Tibial artery (tissue), 4 donors: Measurements from ENCODE around the gene ITPK1.

Source experiments
- DNase-seq, 2 donors: peaks; one replicate each; pipeline ENCODE4 v3.0.0-alpha.2; 2019
- H3K27ac ChIP-seq, 2 donors: fragments of 200-600 bp; sonication (generic) in 1 of 2; 1 replicate in 1 of 2; 2 replicates in 1 of 2; pipeline ENCODE4 v1.5.1; 2018 to 2019; ENCODE audit warnings: mild to moderate bottlenecking in 1 of 2
- H3K27me3 ChIP-seq, 2 donors: fragments of 200-600 bp; sonication (generic) in 1 of 2; one replicate each; pipeline versions ENCODE4 v1.5.1 to v1.6.0; 2016 to 2019
- H3K36me3 ChIP-seq, 3 donors: fragments of 200-600 bp; sonication (generic) in 2 of 3; one replicate each; pipeline ENCODE4 v1.5.1; 2016 to 2019; ENCODE audit warnings: mild to moderate bottlenecking in 2 of 3
- H3K4me1 ChIP-seq, 4 donors: fragments of 200-600 bp; sonication (generic) in 2 of 4; 1 replicate in 3 of 4; 2 replicates in 1 of 4; pipeline ENCODE4 v1.5.1; 2016 to 2019
- H3K4me3 ChIP-seq, 2 donors: fragments of 200-600 bp; sonication (generic) in 1 of 2; 1 replicate in 1 of 2; 2 replicates in 1 of 2; pipeline ENCODE4 v1.5.1; 2018 to 2019; ENCODE audit warnings: mild to moderate bottlenecking in 2 of 2
- H3K9me3 ChIP-seq, 3 donors: fragments of 200-600 bp; sonication (generic) in 1 of 3; one replicate each; pipeline ENCODE4 v1.5.1; 2016 to 2019
- CTCF ChIP-seq, 2 experiments: fragments of 200-600 bp in 1 of 2; fragments of 450-650 bp in 1 of 2; IDR thresholded peaks; one replicate each; pipeline ENCODE4 v1.5.1; 2017 to 2019; ENCODE audit warnings: antibody characterized with exemption in 2 of 2, mild to moderate bottlenecking in 1 of 2, moderate library complexity in 1 of 2
- intact Hi-C: fragments of 100-400 bp; cut with DNase I; formaldehyde crosslinking; loops from one replicate; pipeline ENCODE4 v1.15.0; 2023; ENCODE audit warnings: low total_unique reads

ITPK1 gene

DNA sequence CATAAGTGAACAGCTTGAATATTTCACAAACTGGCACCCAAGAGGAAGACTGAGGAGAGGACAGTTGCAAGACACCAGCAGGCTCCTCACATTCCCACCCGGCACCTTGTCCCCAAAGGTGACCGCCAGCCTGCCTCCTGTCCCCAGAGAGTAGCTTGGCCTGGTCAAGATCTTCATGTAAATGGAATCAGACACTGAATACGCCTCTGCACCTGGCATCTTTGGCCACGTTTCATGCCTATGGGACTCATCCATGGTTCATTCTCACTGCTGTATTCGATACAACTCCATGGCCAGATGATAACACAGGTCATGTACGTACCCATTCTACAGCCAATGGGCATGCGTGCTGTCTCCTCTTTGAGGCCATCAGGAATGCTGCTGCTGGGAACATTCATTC lies 60.8 kb downstream of the ITPK1 start:
- Histone ChIP-seq H3K4me3 (no peak overlapping the region), H3K4me1 (peaks cover 5 to 65% (median 49%) of the 10 kb centered on the region in 4 donors), H3K36me3 (no peaks in the 10 kb centered on the region), H3K27ac (no peak overlapping the region), H3K27me3 (no peaks in the 10 kb centered on the region), H3K9me3 (no peaks in the 10 kb centered on the region)
- no peak for TF ChIP-seq CTCF (IDR thresholded peaks at IDR 0.05)
- intact Hi-C loops: loop anchor here (10.0 kb wide), 1 partner anchor 60 kb away; the partner anchor contains the start of gene ITPK1
- DNase-seq: no peak

DNA sequence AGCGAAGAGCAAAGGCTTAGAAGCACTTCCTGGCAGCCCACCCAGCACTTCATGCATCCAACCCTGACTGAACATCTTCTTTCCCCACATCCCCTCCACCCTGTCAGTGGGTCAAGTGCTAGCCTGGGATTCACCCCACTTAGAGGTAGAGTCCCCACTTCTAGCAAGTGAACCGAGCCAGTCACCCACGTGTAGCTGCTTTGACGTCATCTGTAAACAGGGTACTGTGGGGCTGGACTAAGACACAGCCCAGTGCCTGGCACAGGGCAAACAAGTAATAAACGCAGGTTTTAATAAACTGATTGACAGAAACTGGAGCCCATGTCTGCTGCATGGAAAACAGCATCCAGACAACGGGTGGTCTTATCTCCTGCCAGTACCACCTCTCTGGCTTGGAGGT lies 61.7 kb downstream of the ITPK1 start:
- H3K36me3 ChIP-seq: no peaks in the 10 kb centered on the region
- no peak for TF ChIP-seq CTCF (IDR thresholded peaks at IDR 0.05)
- peaks cover 5 to 71% (median 50%) of the 10 kb centered on the region in 4 donors for H3K4me1 ChIP-seq
- no peak overlapping the region for H3K27ac ChIP-seq
- H3K4me3 ChIP-seq: no peak overlapping the region
- no peaks in the 10 kb centered on the region for H3K9me3 ChIP-seq
- H3K27me3 ChIP-seq: no peaks in the 10 kb centered on the region
- no peak for DNase-seq
- intact Hi-C loops: loop anchor here (10.0 kb wide), 1 partner anchor 61 kb away; the partner anchor contains the start of gene ITPK1

DNA sequence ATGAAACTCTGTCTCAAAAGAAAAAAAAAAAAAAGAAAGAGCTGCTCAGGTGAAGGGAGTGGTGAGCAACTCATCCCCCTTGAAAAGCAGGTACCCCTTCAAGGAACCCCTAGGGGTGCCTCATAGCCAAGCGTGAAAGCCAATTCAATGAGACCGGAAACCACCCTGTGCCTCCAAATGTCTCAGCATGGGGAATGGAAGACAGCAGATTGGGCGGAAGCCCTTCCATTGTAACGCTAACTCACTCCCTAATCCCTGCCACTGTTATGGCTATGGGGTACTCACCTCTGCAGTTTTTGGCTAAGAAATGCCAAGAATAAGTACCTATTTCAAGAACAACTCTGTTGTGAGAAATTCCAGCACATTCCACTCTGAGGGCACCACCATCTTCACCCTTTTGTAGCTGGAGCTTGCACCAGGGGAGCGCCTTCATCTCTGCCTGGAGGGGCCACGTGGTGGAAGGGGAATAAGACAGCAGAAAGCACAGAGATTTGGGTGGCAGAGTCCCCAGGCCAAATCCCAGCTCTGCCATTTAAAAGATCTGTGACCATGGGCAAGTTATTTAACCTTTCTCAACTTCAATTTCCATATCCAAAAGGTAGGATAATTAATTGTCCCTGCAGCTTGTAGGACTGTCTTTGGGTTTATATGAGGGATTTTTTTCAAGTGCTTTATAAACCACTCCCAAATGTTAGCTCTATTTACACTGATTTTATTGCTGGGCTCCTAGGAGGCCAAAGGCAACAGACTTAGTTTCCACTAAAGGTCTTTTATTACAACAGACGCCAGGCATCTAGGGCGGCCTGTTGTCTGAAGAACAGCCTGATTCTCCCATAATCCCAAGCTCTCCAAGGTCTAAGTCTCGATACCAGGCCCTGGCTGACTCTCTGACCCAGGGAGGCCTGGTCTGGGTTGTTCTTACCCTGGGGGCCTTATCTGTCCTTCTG lies 63.9 kb downstream of the ITPK1 start:
- Histone ChIP-seq H3K27me3 (no peaks in the 10 kb centered on the region), H3K4me1 (peaks cover 5 to 70% (median 42%) of the 10 kb centered on the region in 4 donors), H3K4me3 (no peak overlapping the region), H3K9me3 (no peaks in the 10 kb centered on the region), H3K36me3 (no peaks in the 10 kb centered on the region), H3K27ac (peak overlapping the region; percentile 45 to 75)
- TF ChIP-seq CTCF (IDR thresholded peaks at IDR 0.05): no peak
- DNase-seq: no peak
- intact Hi-C loops: loop anchor here (10.0 kb wide), 1 partner anchor 63 kb away; the partner anchor contains the start of gene ITPK1

DNA sequence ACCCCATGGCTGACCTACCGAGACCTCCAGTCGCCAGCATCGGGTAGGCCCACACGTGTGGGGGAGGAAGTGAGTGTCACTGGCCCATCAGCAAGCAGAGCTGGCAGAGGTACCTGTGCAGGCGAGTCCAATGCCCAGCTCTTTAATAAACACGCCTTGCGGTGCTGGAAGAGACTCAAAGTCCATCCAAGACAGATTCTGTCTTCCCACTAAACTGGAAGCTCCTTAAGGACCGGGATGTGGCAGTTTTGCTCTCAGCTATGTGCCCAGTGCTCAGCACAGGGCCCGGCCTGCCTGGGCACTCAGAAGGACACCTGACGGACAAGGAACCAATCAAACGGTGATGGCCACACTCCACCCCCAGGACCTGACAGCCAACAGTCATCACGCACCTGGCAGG lies 65.0 kb downstream of the ITPK1 start:
- Histone ChIP-seq H3K36me3 (no peaks in the 10 kb centered on the region), H3K27ac (peak overlapping the region in 1 of 2 donors; percentile 54), H3K27me3 (no peaks in the 10 kb centered on the region), H3K9me3 (no peaks in the 10 kb centered on the region), H3K4me3 (no peak overlapping the region), H3K4me1 (peaks cover 0 to 70% (median 32%) of the 10 kb centered on the region in 4 donors)
- intact Hi-C loops: loop anchor here (10.0 kb wide), 1 partner anchor 64 kb away; the partner anchor contains the start of gene ITPK1
- TF ChIP-seq CTCF (IDR thresholded peaks at IDR 0.05): no peak
- DNase-seq: no peak

GRCh38 chr14:93049867-93050331 lies 65.8 kb downstream of the ITPK1 start:
- intact Hi-C loops: loop anchor here (5.0 to 10.0 kb wide), 2 partner anchors 65 to 78 kb away; partner anchors contain the start of gene ITPK1
- H3K36me3 ChIP-seq: no peaks in the 10 kb centered on the region
- H3K9me3 ChIP-seq: no peaks in the 10 kb centered on the region
- peak; percentile 13 to 19 for TF ChIP-seq CTCF (IDR thresholded peaks at IDR 0.05)
- peaks cover 0 to 71% (median 27%) of the 10 kb centered on the region in 4 donors for H3K4me1 ChIP-seq
- no peak overlapping the region for H3K4me3 ChIP-seq
- peak in 1 of 2 donors; percentile 78 for DNase-seq
- H3K27ac ChIP-seq: peak overlapping the region; percentile 15 to 54
- no peaks in the 10 kb centered on the region for H3K27me3 ChIP-seq
